H9 (cell line): ENCODE results near the gene SH3RF3. TPM values are rescaled to one million over a fixed set of nuclear protein-coding genes. Genes with fewer than 3 reads are reported as not detected.

Experiments used
- DNase-seq: peaks from one replicate; pipeline ENCODE4 v3.0.0-alpha.2; 2017
- H2AFZ ChIP-seq: one replicate; pipeline ENCODE4 v1.6.1; 2013; ENCODE audit warnings: mild to moderate bottlenecking, low read length, control low read depth, moderate library complexity
- H2AK5ac ChIP-seq: 2 replicates; pipeline ENCODE4 v1.6.1; 2013; ENCODE audit warnings: low read length, control low read depth, mixed read lengths; ENCODE audit not compliant: insufficient read length
- H2BK120ac ChIP-seq: one replicate; pipeline ENCODE4 v1.6.1; 2013; ENCODE audit warnings: low read depth, mild to moderate bottlenecking, low read length, control low read depth, inconsistent platforms; ENCODE audit not compliant: poor library complexity, severe bottlenecking
- H2BK12ac ChIP-seq: 2 replicates; pipeline ENCODE4 v1.6.1; 2013; ENCODE audit warnings: low read length, control low read depth, mixed read lengths, low read depth; ENCODE audit not compliant: insufficient read length
- H2BK15ac ChIP-seq: 2 replicates; pipeline ENCODE4 v1.6.1; 2013; ENCODE audit warnings: low read depth, low read length, control low read depth
- H2BK20ac ChIP-seq: one replicate; pipeline ENCODE4 v1.6.1; 2013; ENCODE audit warnings: low read depth, mild to moderate bottlenecking, low read length, control low read depth, inconsistent platforms; ENCODE audit not compliant: poor library complexity, severe bottlenecking
- H2BK5ac ChIP-seq: 2 replicates; pipeline ENCODE4 v1.6.1; 2013; ENCODE audit warnings: low read length, control low read depth, mixed read lengths; ENCODE audit not compliant: insufficient read length
- H3K14ac ChIP-seq: 2 replicates; pipeline ENCODE4 v1.6.1; 2013; ENCODE audit warnings: low read length, control low read depth; ENCODE audit not compliant: insufficient read depth
- H3K18ac ChIP-seq: 2 replicates; pipeline ENCODE4 v1.6.1; 2013; ENCODE audit warnings: low read depth, mild to moderate bottlenecking, mixed read lengths, low read length, control low read depth; ENCODE audit not compliant: insufficient read length
- H3K23ac ChIP-seq: 2 replicates; pipeline ENCODE4 v1.6.1; 2013; ENCODE audit warnings: low read length, control low read depth, mixed read lengths, low read depth; ENCODE audit not compliant: insufficient read length
- H3K23me2 ChIP-seq: 2 replicates; pipeline ENCODE4 v1.6.1; 2013; ENCODE audit warnings: low read depth, mild to moderate bottlenecking, mixed read lengths, low read length, control low read depth; ENCODE audit not compliant: insufficient read length, poor library complexity, severe bottlenecking
- H3K27ac ChIP-seq: 2 replicates; pipeline ENCODE4 v1.5.1; 2013; ENCODE audit warnings: low read length, control low read depth, mixed read lengths, low read depth; ENCODE audit not compliant: insufficient read length
- H3K27me3 ChIP-seq: 2 replicates; pipeline ENCODE4 v1.6.1; 2013; ENCODE audit warnings: low read length, control low read depth, inconsistent platforms; ENCODE audit not compliant: insufficient read depth
- H3K4ac ChIP-seq: 2 replicates; pipeline ENCODE4 v1.6.1; 2013; ENCODE audit warnings: low read depth, mild to moderate bottlenecking, control low read depth, inconsistent platforms, low read length, moderate library complexity
- H3K4me1 ChIP-seq: 2 replicates; pipeline ENCODE4 v1.6.1; 2013; ENCODE audit warnings: low read length, control low read depth, inconsistent platforms; ENCODE audit not compliant: insufficient read depth
- H3K4me2 ChIP-seq: 2 replicates; pipeline ENCODE4 v1.6.1; 2013; ENCODE audit warnings: low read length, control low read depth, mixed read lengths; ENCODE audit not compliant: insufficient read length, insufficient read depth
- H3K56ac ChIP-seq: 2 replicates; pipeline ENCODE4 v1.6.1; 2013; ENCODE audit warnings: low read depth, mild to moderate bottlenecking, mixed read lengths, low read length, control low read depth; ENCODE audit not compliant: insufficient read length
- H3K79me1 ChIP-seq: 2 replicates; pipeline ENCODE4 v1.6.1; 2013; ENCODE audit warnings: low read depth, mild to moderate bottlenecking, moderate library complexity, low read length, control low read depth, inconsistent platforms; ENCODE audit not compliant: insufficient read depth, poor library complexity, severe bottlenecking
- H3K79me2 ChIP-seq: 2 replicates; pipeline ENCODE4 v1.6.1; 2013; ENCODE audit warnings: low read length, control low read depth, inconsistent platforms; ENCODE audit not compliant: insufficient read depth
- H3K9ac ChIP-seq: 2 replicates; pipeline ENCODE4 v1.6.1; 2013; ENCODE audit warnings: low read length, control low read depth, mixed read lengths; ENCODE audit not compliant: insufficient read length; ENCODE audit errors: extremely low read depth
- H3K9me3 ChIP-seq: one replicate; pipeline ENCODE4 v1.6.1; 2013; ENCODE audit warnings: low read depth, low read length, inconsistent platforms; ENCODE audit not compliant: control insufficient read depth
- H3T11ph ChIP-seq: one replicate; pipeline ENCODE4 v1.6.1; 2013; ENCODE audit warnings: mild to moderate bottlenecking, low read length, control low read depth, inconsistent platforms
- H4K20me1 ChIP-seq: one replicate; pipeline ENCODE4 v1.6.1; 2013; ENCODE audit not compliant: control insufficient read depth, insufficient read length, insufficient read depth
- H4K5ac ChIP-seq: 2 replicates; pipeline ENCODE4 v1.6.1; 2013; ENCODE audit warnings: low read depth, mild to moderate bottlenecking, mixed read lengths, low read length, control low read depth; ENCODE audit not compliant: insufficient read length
- H4K8ac ChIP-seq: replicated peaks from 2 replicates; pipeline ENCODE4 v1.6.1; 2013; ENCODE audit warnings: low read length, control low read depth, mixed read lengths, low read depth; ENCODE audit not compliant: insufficient read length
- H4K91ac ChIP-seq: 2 replicates; pipeline ENCODE4 v1.6.1; 2013; ENCODE audit warnings: low read depth, mild to moderate bottlenecking, moderate library complexity, mixed read lengths, low read length, control low read depth; ENCODE audit not compliant: insufficient read length
- H3K27ac Mint-ChIP-seq, 3 experiments: 2 replicates in 2 of 3; 3 replicates in 1 of 3; pipeline ENCODE4 v1.8.0; 2020 to 2021; ENCODE audit warnings: mixed read lengths in 3 of 3, mild to moderate bottlenecking in 1 of 3, moderate library complexity in 1 of 3
- H3K27me3 Mint-ChIP-seq: 2 replicates; pipeline ENCODE4 v1.8.0; 2021; ENCODE audit warnings: low read depth, mild to moderate bottlenecking, moderate library complexity, mixed read lengths
- H3K36me3 Mint-ChIP-seq, 3 experiments: 2 replicates in 2 of 3; 3 replicates in 1 of 3; pipeline ENCODE4 v1.8.0; 2020 to 2021; ENCODE audit warnings: low read depth in 3 of 3, mixed read lengths in 3 of 3; ENCODE audit not compliant: insufficient read depth in 1 of 3
- H3K4me1 Mint-ChIP-seq, 2 experiments: 2 replicates each; pipeline ENCODE4 v1.8.0; 2020; ENCODE audit warnings: mixed read lengths in 2 of 2
- H3K4me3 Mint-ChIP-seq, 2 experiments: 2 replicates in 1 of 2; 3 replicates in 1 of 2; pipeline ENCODE4 v1.8.0; 2020 to 2021; ENCODE audit warnings: mild to moderate bottlenecking in 2 of 2, mixed read lengths in 2 of 2, moderate library complexity in 1 of 2
- H3K9me3 Mint-ChIP-seq, 2 experiments: 2 replicates in 1 of 2; 3 replicates in 1 of 2; pipeline ENCODE4 v1.8.0; 2020; ENCODE audit warnings: mild to moderate bottlenecking in 2 of 2, mixed read lengths in 2 of 2, moderate library complexity in 1 of 2
- CTCF ChIP-seq: fragments of 200-600 bp; sonication (generic); conservative IDR thresholded peaks from 3 replicates; pipeline ENCODE4 v1.8.0; 2021; ENCODE audit warnings: antibody characterized with exemption, mild to moderate bottlenecking
- WGBS: extraction: QIAGEN DNeasy Blood & Tissue Kit; methylation state at CpG from one replicate; pipeline ENCODE4 v1.1.7; 2013; ENCODE audit warnings: missing lambda C conversion rate, low lambda C conversion rate, mixed read lengths; ENCODE audit not compliant: insufficient read length; ENCODE audit errors: extremely low coverage; 5-methylcytosine and 5-hydroxymethylcytosine counted together
- total RNA-seq: library from RNA; stranded (reverse); gene quantifications from 2 replicates; pipeline ENCODE4 v1.2.1, GENCODE V29; 2021

The SH3RF3 gene
- total RNA-seq, 1 experiment from 2014 or later: 0.46 TPM

DNA sequence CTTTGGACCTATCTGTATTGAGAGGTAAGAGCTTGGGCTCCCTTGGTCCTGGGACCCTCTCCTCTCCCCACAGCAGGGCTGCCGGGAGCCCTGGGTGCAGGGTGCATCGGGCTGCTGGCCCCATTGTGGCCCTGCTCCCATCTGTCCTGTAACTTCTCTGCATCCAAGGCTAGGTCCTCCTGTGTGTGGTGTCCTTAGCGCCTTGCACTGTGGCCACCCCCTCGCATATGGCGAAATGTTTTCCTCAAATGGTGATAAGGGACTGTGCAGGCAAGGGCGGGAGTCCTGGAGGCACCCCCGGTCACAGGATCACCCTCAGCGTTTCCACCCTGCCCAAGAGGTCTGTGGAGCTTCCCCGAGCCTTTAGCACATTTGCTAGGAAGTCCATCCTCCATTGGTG, 208.2 kb downstream of the SH3RF3 start:
- peaks cover 4% of the 10 kb centered on the region; the same call in 1 of the 2 replicates for H3K4me1 ChIP-seq
- no peaks in the 10 kb centered on the region for H3K23me2 ChIP-seq
- Mint-ChIP-seq H3K27ac (no peak overlapping the region), H3K4me3 (no peak overlapping the region), H3K9me3 (peaks cover 5 to 15% of the 10 kb centered on the region in 2 experiments; a peak in 4 of 5 replicates), H3K4me1 (peaks cover 11 to 17% of the 10 kb centered on the region in 2 experiments), H3K36me3 (peaks cover 0 to 12% (median 0%) of the 10 kb centered on the region in 3 experiments; a peak in 3 of 7 replicates), H3K27me3 (peaks cover 8% of the 10 kb centered on the region)
- no peak overlapping the region for H2BK12ac ChIP-seq
- H3K27me3 ChIP-seq: no peaks in the 10 kb centered on the region
- H3T11ph ChIP-seq: no peak overlapping the region
- no peaks in the 10 kb centered on the region for H3K79me1 ChIP-seq
- no peak overlapping the region for H3K14ac ChIP-seq
- H4K91ac ChIP-seq: no peak overlapping the region
- no peak overlapping the region for H3K56ac ChIP-seq
- TF ChIP-seq CTCF: no peak
- H4K5ac ChIP-seq: no peak overlapping the region
- no peak overlapping the region for H3K9ac ChIP-seq
- H4K8ac ChIP-seq: no peak overlapping the region
- H2BK15ac ChIP-seq: no peak overlapping the region
- H2AFZ ChIP-seq: no peak overlapping the region
- H4K20me1 ChIP-seq: no peaks in the 10 kb centered on the region
- no peak overlapping the region for H3K4me2 ChIP-seq
- H2BK20ac ChIP-seq: no peak overlapping the region
- no peak overlapping the region for H2BK120ac ChIP-seq
- no peaks in the 10 kb centered on the region for H3K79me2 ChIP-seq
- no peaks in the 10 kb centered on the region for H3K9me3 ChIP-seq
- H2BK5ac ChIP-seq: no peak overlapping the region
- no CpG with 5 or more reads among the region's 9 CpGs for WGBS
- H2AK5ac ChIP-seq: no peak overlapping the region
- H3K18ac ChIP-seq: no peak overlapping the region
- H3K4ac ChIP-seq: no peak overlapping the region
- peak; percentile 6 for DNase-seq
- H3K23ac ChIP-seq: no peak overlapping the region
- no peak overlapping the region for H3K27ac ChIP-seq
